GM19468 (cell line): ENCODE measurements around the gene TMEM120A.

Experiments
- ATAC-seq: cut with Tn5 transposase; IDR thresholded peaks from one replicate; pipeline ENCODE4 v1.9.1; 2021; ENCODE audit warnings: mild to moderate bottlenecking, moderate library complexity, moderate number of reproducible peaks; ENCODE audit not compliant: unreplicated experiment; ENCODE audit errors: extremely low read depth

The TMEM120A gene

GRCh38 chr7:75996476-75996875 is 2.1 kb upstream of the TMEM120A start:
- no peak for ATAC-seq

GRCh38 chr7:75995996-75996395 is 1.6 kb upstream of the TMEM120A start:
- ATAC-seq = no peak

DNA sequence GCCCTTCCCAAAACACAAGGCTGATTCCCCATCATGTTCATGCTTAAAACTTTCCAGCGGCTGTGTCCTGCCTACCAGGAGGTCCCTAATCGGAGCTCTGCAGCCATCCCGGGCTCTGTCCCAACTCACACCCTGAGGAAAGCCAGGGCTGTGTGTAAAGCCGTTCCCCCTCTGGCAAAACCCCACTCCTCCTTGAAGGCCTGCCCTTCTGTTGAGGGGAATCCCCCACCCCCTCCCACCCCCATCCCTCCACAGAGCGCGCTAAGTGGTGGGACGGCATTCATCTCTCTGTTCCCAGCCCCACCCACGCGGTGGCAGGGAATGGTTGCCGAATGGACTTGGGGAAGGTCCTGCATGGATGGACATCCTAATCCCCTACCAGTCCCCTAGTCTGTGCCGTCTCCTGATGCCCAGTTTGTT is 667 bp upstream of the TMEM120A start:
- no peak for ATAC-seq

DNA sequence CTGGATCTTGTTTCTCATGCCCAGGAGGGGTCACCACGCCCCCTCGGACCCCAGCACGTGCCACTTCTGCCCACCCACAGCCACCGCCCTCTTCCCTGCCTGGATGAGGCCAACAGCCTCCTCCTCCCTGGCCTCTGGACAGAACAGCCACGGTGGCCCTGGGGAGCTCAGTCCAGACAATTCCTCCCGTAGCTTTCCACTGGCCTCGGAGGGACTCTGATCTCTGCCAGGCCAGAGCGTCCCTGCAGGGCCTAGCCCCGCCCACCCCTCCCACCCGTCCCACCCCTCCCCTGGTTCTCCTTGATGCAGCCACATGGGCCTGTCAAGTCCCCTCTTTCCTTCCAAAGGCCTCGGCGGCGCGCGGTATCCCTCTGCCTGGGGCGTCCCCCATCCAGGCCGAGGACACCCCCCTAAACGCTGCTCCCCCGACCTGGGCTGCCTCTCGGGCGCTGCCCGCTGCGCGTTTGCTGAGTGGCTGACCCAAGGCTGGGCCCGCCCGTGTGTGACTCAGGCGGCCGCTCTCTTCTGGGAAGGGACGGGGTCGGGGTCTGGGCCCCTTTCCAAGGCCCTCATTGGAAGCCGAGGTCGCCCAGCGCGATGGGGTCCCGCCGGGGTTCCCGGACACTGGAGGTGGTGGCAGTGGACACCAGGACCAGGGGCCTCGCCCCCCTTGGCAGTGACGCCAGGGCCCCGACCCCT is 557 bp downstream of the TMEM120A start:
- no peak for ATAC-seq

GRCh38 chr7:75992083-75992755 is 2.2 kb downstream of the TMEM120A start:
- no peak for ATAC-seq

DNA sequence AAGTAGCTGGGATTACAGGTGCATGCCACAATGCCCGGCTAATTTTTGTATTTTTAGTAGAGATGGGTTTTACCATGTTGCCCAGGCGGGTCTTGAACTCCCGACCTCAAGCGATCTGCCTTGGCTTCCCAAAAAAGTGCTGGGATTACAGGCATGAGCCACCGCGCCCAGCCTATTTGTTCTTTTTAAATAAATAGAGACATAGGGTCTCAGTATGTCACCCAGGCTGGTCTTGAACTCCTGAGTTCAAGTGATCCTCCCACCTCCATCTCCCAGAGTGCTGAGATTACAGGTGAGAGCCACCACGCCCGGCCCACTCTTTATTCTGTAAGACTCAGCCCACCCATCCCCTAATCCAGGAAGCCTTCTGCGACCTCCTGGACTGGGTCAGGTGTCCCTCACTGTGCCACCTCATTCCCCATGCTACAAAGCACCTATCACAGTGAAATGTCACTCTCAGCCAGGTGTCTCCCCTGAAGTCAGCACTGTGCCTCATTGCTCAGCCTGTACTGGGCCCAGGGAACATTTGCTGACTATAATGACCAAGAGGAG is 2.8 kb downstream of the TMEM120A start:
- no peak for ATAC-seq

DNA sequence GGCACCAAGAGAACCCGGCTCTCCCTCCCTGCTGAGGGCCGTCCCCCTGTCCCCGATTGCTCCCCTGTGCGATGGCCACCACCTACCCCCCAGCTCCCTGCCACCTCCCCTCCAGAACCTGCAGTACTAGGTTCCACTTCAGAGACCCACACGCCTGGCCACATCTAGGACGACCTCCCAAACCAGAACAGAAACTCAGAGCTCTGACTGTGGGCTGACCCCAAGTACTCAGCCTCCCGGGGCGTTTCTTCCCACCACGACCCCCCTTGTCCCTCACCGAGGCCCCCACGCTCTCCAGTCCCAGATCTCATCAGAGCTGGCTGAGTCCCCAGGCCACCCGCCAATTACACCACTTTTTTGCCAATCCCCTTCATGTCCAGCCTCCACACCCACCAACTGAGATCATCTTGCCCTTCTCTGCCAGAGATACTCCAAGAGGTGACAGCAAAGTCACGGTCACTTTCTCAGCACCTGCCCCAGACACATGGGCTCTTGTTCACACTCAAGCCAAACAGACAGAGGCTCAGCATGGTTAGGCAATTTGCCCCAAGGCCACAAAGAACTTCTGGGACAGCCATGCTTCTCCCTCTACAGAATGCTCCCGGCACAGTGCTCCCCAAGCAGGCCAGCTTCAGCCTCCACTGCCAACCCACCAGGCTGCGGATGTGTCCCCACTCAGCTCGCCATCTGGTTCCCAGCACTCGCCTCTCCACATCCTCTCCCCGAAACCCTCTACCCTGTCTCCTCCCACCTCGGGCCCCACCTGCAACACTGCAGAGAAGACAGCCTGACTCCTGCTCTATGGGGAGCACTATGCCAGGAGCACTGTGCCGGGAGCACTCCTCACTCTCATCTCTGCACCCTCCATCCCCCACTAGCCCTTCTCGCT is 4.7 kb downstream of the TMEM120A start:
- no peak for ATAC-seq

DNA sequence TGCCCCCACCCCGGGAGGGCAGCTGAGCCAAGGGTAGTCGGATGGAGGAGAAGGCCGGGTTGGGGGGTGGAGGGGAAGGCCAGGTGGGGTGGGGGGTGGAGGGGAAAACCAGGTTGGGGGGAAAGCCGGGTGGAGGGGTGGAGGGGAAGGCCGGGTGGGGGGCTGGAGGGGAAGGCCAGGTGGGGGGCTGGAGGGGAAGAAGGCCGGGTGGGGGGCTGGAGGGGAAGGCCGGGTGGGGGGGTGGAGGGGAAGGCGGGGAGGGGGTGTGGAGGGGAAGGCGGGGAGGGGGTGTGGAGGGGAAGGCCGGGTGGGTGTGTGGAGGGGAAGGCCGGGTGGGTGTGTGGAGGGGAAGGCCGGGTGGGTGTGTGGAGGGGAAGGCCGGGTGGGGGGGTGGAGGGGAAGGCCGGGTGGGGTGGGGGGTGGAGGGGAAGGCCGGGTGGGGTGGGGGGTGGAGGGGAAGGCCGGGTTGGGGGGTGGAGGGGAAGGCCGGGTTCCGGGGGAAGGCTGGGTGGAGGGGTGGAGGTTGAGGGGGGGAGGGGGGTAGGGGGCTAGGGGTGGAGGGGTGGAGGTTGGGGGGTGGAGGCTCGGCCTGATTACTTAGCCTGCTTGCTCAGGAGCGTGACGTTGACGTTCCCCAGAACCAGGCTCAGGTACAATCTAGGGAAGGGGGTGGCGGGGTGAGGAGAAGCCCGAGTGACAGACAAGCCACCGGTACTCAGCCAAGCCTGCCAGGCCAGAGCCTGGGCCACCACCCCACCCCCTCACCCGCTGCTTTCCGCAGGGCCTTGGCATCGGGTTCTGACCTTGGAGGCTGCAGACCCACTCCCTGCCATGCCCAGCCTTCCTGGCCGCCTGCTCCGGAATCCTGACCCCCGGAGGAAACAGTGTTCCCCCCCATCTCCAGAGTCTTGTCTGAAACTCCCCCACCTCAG is 5.6 kb downstream of the TMEM120A start:
- no peak for ATAC-seq

DNA sequence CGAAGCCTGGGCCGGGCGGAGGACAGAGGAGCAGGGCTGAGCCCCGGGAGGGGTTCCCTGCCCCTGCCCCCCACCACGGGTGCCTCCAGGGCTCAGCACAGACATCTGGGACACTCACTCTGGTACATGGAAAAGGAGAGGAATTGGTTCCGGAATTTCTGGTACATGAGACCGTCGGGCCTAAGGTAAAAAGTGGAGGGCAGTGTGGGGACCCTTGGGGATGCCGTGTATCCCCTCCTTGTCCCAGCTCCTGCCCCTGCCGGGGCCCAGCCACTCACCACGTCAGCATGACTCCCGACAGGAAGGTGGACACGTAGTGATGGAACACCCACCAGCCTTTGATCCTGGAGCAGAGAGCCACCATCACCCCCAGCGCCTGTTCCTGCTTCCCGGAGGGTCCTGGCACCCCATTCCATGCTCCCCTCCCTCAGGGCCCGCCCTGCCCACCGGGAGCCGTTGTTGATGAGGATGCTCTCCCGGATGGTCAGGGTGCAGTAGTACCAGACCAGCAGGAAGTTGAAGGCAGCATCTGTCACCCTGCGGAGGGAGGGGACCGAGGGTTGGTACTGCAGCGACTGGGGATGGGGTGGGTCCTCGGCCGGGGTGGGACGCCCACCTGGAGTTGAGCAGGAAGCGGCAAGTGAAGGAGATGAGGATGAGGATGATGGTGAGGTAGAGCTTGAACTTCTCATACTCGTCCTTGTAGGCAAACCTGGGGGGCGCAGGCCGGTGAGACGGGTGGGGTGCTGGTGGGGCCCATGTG is 6.4 kb downstream of the TMEM120A start:
- ATAC-seq = no peak

- no peak for ATAC-seq
These were observed 7.2 kb downstream of the TMEM120A start for GRCh38 chr7:75987026-75987804.

GRCh38 chr7:75986147-75986781 is 8.1 kb downstream of the TMEM120A start:
- ATAC-seq = no peak

- ATAC-seq = no peak
These were observed 8.8 kb downstream of the TMEM120A start for GRCh38 chr7:75985518-75986146.

DNA sequence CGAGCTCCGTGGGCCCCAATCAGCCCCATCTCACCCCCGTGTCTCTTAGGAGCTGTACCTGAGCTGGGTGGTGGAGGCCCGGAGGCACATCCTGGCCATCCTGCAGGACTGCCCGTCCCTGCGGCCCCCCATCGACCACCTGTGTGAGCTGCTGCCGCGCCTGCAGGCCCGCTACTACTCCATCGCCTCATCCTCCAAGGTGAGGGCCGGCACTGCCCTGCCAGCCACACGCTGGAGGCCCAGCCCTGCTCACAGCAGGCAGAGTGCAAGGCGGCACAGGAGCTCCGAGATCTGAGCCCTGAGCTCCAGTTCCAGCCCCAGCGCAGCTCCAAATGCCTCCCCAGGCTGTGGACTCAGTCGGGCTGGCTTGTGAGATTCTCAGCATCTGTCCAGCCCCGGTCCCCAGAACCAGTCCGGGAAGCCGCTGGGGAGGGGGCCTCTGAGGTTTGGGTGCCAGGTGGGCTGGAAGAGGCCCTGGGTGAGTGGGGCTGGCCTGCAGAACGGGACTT is 9.3 kb downstream of the TMEM120A start:
- ATAC-seq = no peak

GRCh38 chr7:75984130-75985008 is 10.0 kb downstream of the TMEM120A start:
- no peak for ATAC-seq

DNA sequence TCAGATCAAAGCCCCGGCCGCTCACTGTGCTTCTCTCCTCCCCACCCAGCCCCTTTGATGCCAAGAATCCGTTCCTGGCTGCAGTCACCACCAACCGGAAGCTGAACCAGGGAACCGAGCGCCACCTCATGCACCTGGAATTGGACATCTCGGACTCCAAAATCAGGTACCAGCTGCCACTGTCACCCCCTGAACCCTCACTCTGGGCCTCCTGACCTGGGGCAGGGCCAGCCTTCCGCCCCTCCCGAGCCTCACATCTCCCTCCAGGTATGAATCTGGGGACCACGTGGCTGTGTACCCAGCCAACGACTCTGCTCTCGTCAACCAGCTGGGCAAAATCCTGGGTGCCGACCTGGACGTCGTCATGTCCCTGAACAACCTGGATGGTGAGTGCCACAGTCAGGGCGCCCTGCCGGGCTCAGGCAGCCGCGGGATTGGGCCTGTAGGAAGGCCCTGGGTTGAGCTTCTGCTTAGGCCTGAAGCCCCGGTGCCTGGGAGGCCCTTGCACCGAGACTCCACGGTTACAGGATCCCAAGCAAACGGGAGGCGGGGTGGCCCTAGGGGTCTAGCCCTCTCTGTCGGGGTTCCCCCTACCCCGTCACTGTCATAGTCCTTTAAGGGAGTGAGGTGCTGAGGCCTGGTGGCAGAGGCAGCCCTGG is 10.8 kb downstream of the TMEM120A start:
- ATAC-seq = no peak
